Measurements from ENCODE around the gene TSHZ3. TPM values are rescaled to one million over a fixed set of nuclear protein-coding genes. Genes with fewer than 3 reads are reported as not detected.

The TSHZ3 gene
- total RNA-seq, 1 experiment from 2014 or later = not detected

DNA sequence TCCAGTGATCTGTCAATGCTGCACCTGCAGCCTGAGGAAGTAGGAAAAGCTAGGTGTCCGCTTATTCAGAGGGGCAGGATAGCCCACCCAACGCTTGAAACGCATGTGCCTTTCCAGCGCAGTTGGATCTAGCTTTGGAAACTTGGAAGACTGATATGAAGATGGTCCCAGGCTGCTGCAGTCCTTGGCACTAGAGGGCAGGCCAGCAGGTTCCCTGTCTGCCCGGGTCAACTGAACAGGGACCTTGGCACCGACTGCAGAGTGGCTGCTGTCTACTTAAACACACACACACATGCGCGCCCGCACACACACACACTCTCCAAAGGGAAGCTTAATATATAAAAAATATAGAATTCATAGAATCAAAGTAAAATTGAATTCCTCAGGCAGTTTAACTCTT is 100.0 kb downstream of the TSHZ3 start:
- intact Hi-C loops (cut with micrococcal nuclease) = no loop called here
- TF ChIP-seq, protein P1, sequence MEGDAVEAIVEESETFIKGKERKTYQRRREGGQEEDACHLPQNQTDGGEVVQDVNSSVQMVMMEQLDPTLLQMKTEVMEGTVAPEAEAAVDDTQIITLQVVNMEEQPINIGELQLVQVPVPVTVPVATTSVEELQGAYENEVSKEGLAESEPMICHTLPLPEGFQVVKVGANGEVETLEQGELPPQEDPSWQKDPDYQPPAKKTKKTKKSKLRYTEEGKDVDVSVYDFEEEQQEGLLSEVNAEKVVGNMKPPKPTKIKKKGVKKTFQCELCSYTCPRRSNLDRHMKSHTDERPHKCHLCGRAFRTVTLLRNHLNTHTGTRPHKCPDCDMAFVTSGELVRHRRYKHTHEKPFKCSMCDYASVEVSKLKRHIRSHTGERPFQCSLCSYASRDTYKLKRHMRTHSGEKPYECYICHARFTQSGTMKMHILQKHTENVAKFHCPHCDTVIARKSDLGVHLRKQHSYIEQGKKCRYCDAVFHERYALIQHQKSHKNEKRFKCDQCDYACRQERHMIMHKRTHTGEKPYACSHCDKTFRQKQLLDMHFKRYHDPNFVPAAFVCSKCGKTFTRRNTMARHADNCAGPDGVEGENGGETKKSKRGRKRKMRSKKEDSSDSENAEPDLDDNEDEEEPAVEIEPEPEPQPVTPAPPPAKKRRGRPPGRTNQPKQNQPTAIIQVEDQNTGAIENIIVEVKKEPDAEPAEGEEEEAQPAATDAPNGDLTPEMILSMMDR (IDR thresholded peaks at IDR 0.05; ENCODE audit: unreplicated experiment) = no peak
- ChIA-PET CTCF (interaction anchor here (0.7 kb wide), 1 partner anchor 591 kb away, joined by 6 read pairs; no protein-coding TSS in a partner anchor), POLR2A (no interaction called here)
- Mint-ChIP-seq H3K36me3 (ENCODE audit: insufficient read depth, unreplicated experiment) (no peaks in the 10 kb centered on the region), H3K4me1 (ENCODE audit: insufficient read depth, unreplicated experiment) (no peaks in the 10 kb centered on the region), H3K9me3 (ENCODE audit: unreplicated experiment) (peaks cover 53% of the 10 kb centered on the region), H3K4me3 (ENCODE audit: unreplicated experiment) (no peak overlapping the region), H3K27me3 (ENCODE audit: insufficient read depth, unreplicated experiment) (no peaks in the 10 kb centered on the region), H3K27ac (ENCODE audit: low read depth, unreplicated experiment) (no peak overlapping the region)
- DNase-seq (ENCODE audit: unreplicated experiment) = no peak
- BruUV-seq (replicated peaks) = no TSS peak

DNA sequence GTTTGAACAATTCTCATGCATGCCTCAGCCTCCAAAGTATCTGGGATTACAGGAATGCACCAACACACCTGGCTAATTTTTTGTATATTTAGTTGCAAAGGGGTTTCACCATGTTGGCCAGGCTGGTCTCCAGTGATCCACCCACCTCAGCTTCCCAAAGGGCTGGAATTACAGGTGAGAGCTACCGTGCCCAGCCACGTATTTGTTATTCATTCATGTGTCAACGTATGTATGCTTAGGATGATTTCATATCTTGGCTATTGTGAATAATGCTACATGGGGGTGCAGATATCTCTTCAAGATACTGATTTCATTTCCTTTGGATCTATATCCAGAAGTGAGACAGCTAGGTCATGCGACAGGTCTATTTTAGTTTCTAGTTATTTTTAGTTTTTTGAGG is 113.4 kb downstream of the TSHZ3 start:
- no peak for DNase-seq (ENCODE audit: unreplicated experiment)
- Mint-ChIP-seq H3K36me3 (ENCODE audit: insufficient read depth, unreplicated experiment) (no peaks in the 10 kb centered on the region), H3K4me1 (ENCODE audit: insufficient read depth, unreplicated experiment) (no peaks in the 10 kb centered on the region), H3K27me3 (ENCODE audit: insufficient read depth, unreplicated experiment) (no peaks in the 10 kb centered on the region), H3K27ac (ENCODE audit: low read depth, unreplicated experiment) (no peak overlapping the region), H3K9me3 (ENCODE audit: unreplicated experiment) (peaks cover 32% of the 10 kb centered on the region), H3K4me3 (ENCODE audit: unreplicated experiment) (no peak overlapping the region)
- TF ChIP-seq, protein P1 (IDR thresholded peaks at IDR 0.05; ENCODE audit: unreplicated experiment) = no peak
- intact Hi-C loops (cut with micrococcal nuclease) = no loop called here
- BruUV-seq (replicated peaks) = no TSS peak
- POLR2A ChIA-PET = no interaction called here
- CTCF ChIA-PET = no interaction called here

DNA sequence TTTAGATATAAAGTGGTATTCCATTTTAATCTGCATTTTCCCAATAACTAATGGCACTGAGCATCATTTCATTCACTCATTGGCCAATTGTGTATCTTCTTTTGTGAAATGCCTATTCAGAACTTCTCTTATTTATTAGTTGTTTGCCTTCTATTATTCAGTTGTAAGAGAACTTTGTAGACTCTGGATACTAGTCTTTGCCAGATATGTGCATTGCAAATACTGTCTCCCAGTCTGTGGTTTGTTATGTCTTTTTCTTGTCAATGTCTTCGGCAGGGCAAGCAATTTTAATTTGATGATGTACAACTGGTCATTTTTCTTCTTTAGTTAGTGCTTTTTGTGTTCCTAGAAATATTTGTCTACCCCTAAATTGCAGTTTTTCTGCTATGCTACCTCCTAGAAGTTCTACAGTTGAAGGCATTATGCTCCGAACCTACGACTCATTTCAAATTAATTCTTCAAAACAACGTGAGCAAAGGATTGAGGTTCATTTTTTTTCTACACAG is 115.9 kb downstream of the TSHZ3 start:
- POLR2A ChIA-PET = no interaction called here

DNA sequence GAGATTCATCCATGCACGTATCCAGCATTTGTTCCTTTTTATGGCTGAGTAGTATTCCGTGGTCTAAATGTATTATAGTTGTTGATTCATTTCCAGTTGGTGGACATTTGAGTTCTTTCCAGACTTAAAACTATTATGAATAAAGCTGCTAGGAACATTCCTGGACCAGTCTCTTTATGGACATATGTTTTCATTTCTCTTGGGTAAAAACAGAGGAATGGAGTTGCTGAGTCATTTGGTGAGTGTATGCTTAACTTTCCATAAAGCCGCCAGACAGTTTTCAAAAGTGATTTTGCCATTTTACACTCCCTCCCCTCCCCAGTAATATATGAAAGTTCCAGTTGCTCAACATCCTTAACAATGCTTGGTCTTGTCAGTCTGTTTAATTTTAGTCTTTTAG is 116.4 kb downstream of the TSHZ3 start:
- peak; percentile 44 for DNase-seq (ENCODE audit: unreplicated experiment)
- ChIA-PET POLR2A (no interaction called here), CTCF (interaction anchor here (0.6 kb wide), 1 partner anchor 539 kb away, joined by 6 read pairs; no protein-coding TSS in a partner anchor)
- peaks cover 32% of the 10 kb centered on the region for H3K9me3 Mint-ChIP-seq (ENCODE audit: unreplicated experiment)
- intact Hi-C loops (cut with micrococcal nuclease) = no loop called here
- no peak overlapping the region for H3K4me3 Mint-ChIP-seq (ENCODE audit: unreplicated experiment)
- H3K27ac Mint-ChIP-seq (ENCODE audit: low read depth, unreplicated experiment) = no peak overlapping the region
- H3K27me3 Mint-ChIP-seq (ENCODE audit: insufficient read depth, unreplicated experiment) = no peaks in the 10 kb centered on the region
- no peaks in the 10 kb centered on the region for H3K36me3 Mint-ChIP-seq (ENCODE audit: insufficient read depth, unreplicated experiment)
- TF ChIP-seq, protein P1 (IDR thresholded peaks at IDR 0.05; ENCODE audit: unreplicated experiment) = no peak
- no TSS peak for BruUV-seq (replicated peaks)
- H3K4me1 Mint-ChIP-seq (ENCODE audit: insufficient read depth, unreplicated experiment) = no peaks in the 10 kb centered on the region

More for the DNA sequence above, 115.9 kb downstream of the TSHZ3 start:
- DNase-seq (ENCODE audit: unreplicated experiment) = no peak
- H3K4me3 Mint-ChIP-seq (ENCODE audit: unreplicated experiment) = no peak overlapping the region
- BruUV-seq (replicated peaks) = no TSS peak
- CTCF ChIA-PET = interaction anchor here (0.6 kb wide), 1 partner anchor 540 kb away, joined by 6 read pairs; no protein-coding TSS in a partner anchor
- H3K27me3 Mint-ChIP-seq (ENCODE audit: insufficient read depth, unreplicated experiment) = no peaks in the 10 kb centered on the region
- no peak overlapping the region for H3K27ac Mint-ChIP-seq (ENCODE audit: low read depth, unreplicated experiment)
- H3K4me1 Mint-ChIP-seq (ENCODE audit: insufficient read depth, unreplicated experiment) = no peaks in the 10 kb centered on the region
- H3K9me3 Mint-ChIP-seq (ENCODE audit: unreplicated experiment) = peaks cover 34% of the 10 kb centered on the region
- intact Hi-C loops (cut with micrococcal nuclease) = no loop called here
- no peaks in the 10 kb centered on the region for H3K36me3 Mint-ChIP-seq (ENCODE audit: insufficient read depth, unreplicated experiment)
- TF ChIP-seq, protein P1 (IDR thresholded peaks at IDR 0.05; ENCODE audit: unreplicated experiment) = no peak

All from MCF 10A (cell line).